Fibroblast of skin of right quadriceps (primary cell): ENCODE measurements around the gene SRXN1.
A peak's percentile ranks its signal among the peaks of the same experiment; 100 is the strongest.
"Not testable (repeated sequence)": the region's sequence is repeated elsewhere in the genome, so short reads cannot be mapped to it uniquely, and the experiment has no call there.

ENCODE experiments used
- DNase-seq: peaks from one replicate; pipeline ENCODE4 v3.0.0-alpha.2; 2013

SRXN1 gene

GRCh38 chr20:653110-653589, at the start of gene SRXN1:
TSS of gene SRXN1 (minus strand) at chr20:653200. CDS start at chr20:653185, 15 bp downstream.
- DNase-seq: peak; percentile 90

DNA sequence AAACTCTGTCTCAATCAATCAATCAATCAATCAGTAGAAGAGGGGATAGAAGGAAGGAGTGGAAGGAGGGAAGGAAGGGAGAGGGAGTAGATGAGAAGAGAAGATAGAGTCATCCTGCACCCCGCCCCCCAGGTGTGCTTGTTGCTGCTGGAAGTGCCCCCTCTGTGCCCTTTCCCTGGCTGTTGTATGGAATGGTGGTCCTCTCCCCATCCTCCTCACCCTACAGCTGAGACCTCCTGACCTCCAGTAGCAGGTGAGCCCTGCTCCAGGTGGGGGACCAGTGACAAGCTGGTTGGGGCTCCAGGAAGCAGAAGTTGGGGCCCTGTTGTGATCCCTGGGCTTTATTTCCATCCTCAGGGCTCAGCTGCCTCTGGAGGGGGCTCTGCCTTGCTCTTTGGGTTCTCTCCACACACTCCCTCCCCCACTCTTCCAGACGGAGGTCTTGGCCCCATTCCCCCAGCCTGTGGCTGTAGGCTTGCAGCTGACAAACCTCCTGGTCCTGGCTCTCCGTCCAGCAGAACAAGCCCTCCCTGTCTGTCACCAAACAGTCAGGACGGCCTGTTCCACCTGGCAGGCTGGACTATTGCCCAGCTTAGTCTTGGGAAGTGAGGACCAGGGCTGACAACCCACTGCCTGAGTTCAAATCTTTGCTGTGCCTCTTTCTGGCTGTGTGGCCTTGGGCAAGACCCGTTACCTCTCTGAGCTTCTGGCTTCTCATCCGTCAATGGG, 48.6 kb upstream of the SRXN1 start:
- DNase-seq: no peak

GRCh38 chr20:699811-700338, 46.9 kb upstream of the SRXN1 start:
- DNase-seq: no peak

GRCh38 chr20:699342-699741, 46.3 kb upstream of the SRXN1 start:
- DNase-seq: no peak

DNA sequence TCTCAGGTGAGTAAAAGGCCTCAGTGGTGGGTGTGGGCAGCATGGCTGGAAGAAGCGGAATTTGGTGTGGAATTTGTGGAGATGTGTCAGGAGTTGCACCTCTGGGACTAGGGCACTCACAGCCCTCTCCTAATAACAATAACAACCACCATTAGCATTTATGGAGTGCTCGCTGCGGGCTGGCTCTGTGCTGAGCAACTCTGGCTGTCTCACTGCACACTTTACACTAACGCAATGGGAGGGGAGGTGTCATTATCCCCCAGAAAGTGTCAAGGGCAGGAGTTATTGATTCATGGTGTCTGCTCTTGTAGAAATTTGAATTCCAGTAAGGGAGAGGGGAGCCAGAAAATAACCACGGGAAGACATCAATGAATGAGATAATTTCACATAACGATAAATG, 45.3 kb upstream of the SRXN1 start:
- no peak for DNase-seq

GRCh38 chr20:697826-698225, 44.8 kb upstream of the SRXN1 start:
- no peak for DNase-seq

GRCh38 chr20:695165-695866, 42.3 kb upstream of the SRXN1 start:
- DNase-seq: no peak

DNA sequence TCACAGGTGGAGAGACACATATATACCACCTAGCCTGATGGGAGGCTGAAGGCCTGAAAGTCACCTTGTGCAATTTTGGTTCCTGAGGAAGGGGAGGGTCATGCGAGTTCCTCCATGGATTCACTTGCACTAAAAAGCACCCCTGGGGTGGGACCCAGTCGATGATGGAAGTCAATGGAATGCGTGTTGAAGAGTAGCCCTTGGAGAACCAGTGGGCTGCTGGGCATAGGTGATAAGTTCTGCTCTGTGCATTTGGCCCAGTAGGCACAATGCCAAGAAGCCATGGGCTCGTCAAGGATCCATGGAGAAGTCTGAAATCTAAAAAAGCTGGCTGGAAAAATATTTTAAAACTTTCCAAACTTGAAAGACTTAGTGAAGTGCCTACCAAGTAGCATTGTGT, 41.5 kb upstream of the SRXN1 start:
- no peak for DNase-seq

- DNase-seq: not testable (repeated sequence)
Observed at GRCh38 chr20:693786-694185, 40.8 kb upstream of the SRXN1 start.

DNA sequence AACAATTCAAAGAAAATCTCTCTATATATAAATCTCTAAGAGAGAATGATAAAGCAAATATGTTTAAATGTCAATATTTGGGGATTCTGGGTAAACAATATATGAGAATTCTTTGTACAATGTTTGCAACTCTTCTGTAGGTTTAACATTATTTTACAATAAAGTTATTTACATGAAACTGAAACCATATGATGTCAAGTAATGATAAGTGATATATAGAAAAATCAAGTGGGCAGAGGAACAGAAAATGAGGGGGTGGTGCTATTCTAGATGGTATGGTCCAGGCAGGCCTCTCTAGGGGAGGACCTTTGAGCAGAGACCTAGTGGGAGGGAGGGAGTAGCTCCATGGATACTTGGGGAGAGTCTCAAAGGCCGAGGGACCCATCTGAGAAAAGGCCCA, 39.0 kb upstream of the SRXN1 start:
- no peak for DNase-seq

DNA sequence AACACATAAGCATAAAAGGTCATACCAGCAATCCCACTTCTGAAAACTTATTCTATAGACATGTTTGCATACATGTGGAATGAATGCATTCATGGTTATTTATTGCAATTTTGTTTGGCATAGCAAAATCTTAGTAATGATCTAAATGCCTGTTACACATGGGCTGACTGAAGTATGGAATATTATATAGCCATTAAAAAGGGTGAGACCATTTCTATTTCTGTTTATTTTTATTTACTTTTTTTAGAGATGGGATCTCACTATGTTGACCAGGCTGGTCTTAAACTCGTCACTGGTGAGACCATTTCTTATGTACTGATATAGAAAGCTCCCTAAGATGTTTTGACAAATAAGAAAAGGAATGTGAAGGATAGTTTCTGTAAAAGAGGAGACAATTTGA, 36.9 kb upstream of the SRXN1 start:
- no peak for DNase-seq

DNA sequence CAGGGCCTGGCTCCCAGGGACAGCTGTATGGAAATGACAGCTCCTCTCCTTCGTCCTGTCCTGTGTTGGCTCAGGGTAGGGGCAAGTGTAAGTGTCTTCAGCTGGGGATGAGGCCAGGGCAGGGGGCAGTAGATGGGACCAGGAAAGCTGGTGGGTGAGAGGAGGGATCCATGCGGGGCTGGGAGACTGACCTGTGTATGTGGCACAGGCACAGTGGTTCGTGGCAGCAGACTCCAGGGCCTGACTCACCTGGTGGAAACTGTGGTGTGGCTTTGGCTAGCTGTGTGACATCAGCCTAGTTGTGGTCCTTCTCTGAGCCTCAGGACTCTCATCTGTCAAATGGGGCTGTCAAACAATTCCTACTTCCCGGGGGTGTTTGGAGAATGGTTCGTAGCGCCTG, 36.3 kb upstream of the SRXN1 start:
- no peak for DNase-seq

- DNase-seq: no peak
Observed at GRCh38 chr20:688809-689212, 35.8 kb upstream of the SRXN1 start.

- no peak for DNase-seq
Observed at GRCh38 chr20:687468-688203, 34.6 kb upstream of the SRXN1 start.

DNA sequence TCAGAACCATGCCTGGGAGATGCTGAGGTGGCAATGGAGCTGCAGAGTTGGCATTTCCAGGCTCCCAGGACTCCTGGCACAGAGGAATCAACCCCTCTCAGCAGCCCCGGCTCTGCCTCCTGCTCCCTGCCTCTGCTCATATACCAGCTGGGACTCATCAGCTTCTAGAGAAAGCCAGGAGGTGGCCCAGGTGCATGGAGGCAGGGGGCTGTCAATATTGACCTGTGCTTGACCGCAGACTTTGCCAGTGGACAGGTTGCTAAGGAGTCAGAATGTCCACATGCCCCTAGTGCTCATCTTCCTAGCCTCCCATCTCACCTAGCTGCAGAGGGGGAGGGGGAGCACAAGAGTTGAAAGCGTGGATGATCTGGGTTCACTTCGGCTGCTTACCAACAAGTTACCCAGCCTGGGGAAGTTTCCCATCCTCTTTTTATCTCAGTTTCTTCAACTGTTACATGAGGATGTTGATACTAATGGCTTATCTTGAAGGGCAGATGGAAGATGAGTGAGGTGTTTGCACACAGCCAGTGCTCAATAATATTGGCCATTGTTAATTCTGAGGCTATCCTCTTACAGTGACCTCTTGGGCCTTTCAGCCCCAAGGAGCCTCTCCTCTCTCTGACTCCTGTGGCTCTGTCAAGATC, 31.8 kb upstream of the SRXN1 start:
- no peak for DNase-seq

- no peak for DNase-seq
Observed at GRCh38 chr20:682123-682522, 29.1 kb upstream of the SRXN1 start.

DNA sequence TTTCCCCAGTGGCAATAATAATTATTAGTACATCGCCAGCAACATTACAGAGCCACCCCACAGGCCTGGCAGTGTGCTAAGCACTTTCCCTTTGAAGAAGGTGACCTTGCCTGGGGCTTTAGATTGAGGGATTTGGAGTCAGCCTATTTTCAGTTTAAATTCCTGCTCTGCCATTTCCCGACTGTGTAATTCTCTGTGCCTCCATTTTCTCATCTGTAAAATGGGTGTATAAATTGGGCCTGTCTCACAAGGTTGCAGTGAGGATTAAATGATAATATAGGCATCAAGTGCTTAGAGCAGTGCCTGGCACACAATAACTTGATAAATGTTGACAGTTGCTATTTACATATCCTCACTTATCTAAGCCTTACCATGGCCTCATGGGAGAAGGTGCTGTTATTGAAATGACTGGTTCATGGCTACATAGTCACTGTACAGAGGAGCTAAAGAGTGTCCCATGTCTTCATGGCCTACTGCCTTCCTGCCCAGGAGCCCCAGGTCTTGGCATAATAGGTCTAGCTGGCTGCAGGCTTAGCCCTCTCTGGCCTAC, 27.7 kb upstream of the SRXN1 start:
- no peak for DNase-seq

DNA sequence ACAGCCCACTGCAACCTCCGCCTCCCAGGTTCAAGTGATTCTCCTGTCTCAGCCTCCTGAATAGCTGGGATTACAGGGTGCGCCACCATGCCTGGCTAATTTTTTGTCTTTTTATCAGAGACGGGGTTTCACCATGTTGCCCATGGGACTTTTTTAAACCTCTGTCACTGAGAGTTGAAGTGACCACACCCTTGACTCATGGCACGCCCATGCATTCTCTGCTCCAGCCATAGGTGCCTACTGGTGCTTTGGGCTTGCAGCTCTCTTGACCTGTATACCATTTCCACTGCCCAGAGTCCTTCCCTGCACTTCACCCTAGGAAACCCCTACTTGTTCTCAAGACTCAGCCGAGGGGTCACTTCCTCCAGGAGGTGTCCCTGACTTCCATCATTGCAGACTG, 25.0 kb upstream of the SRXN1 start:
- DNase-seq: no peak

- DNase-seq: no peak
Observed at GRCh38 chr20:676967-677366, 24.0 kb upstream of the SRXN1 start.

DNA sequence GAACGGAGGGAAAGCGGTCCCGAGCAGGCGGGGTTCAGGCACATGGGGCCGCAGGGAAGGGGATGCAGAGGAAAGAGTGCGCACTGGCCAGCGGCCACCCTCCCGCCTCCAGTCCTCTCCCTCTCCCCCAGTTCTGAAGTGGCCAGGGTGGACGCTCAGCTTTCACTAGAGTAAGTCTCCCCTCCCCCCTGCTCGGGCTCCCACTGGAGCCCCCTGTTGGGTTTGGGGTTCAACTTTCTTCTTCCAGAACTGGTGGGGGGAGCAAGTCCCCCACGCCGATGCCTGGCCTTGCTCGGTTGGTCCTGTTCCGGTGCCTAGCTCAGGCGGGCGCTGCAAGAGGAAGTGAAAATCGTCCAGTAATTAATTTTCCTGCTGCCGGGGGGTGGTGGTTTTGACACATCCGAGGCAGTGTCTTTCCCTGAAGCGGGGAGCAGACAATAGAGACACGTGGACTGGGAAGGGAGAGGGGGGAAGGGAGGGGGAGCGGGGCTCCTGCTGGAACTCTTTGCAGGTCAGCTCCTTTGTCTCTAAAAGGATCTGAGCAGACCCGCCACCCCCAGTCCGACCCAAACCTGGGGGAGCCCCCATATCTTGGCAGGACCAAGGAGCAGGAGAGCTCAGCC, 23.4 kb upstream of the SRXN1 start:
- DNase-seq: no peak

DNA sequence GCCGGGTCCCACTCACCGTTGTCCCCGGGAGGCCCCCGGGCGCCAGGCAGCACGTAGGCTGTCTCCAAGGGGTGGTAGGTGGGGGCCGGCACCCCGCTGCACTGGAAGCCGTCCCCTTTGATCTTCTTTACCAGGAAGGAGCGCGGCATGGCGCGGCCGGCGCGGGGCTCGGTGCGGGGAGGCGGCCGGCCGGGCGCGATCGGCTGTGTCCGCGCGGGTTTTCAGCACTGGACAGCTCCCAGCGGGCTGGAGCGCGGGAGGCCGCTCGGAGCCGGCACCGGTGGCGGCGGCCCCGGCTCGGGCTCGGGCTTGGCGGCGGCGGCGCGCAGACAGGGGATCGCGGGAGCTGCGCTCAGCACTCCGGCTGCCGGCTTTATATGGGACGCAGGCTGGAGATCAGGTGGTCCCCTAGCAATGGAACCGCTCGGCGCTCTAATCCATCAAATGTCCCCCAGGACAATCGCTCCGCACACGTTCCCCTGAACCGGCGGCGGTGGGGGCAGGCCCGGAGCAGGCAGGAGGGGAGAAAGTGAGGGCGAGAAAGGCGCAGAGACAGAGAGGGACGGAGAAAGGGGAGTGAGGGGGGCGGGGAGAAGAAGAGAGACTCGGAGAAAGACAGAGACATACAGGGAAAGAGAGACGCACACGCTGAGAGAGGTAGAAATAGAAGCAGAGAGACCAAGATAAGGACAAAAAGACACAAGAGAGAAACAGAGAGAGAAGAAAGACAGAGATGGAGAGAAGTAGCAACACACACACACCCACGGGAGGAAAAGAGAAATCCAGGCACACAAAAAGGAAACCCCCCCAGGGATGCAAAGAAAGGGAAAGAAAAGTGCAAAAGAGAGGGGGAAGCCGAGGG, 22.7 kb upstream of the SRXN1 start, which contains the start of gene SCRT2:
Gene SCRT2 (minus strand): TSS at position 350 of the 862 bp plus-strand sequence. CDS start 201 bp downstream, at position 149.
- DNase-seq: peak; percentile 72
